ENCODE data around the gene FERMT1.

- TF ChIP-seq CTCF (conservative IDR thresholded peaks at IDR 0.05; ENCODE audit: low read depth, low read length) (no peak), SMC3 (IDR thresholded peaks at IDR 0.05; ENCODE audit: low read depth, low read length) (no peak), MAFK (IDR thresholded peaks at IDR 0.05; ENCODE audit: low read depth, low read length) (no peak), USF2 (IDR thresholded peaks at IDR 0.05; ENCODE audit: low read depth, low read length) (no peak)
Observed at GRCh38 chr20:6103301-6103700, 19.5 kb downstream of the FERMT1 start.
